HG03095 (cell line): ENCODE measurements around the gene ARHGAP44.

Experiments used
- ATAC-seq: cut with Tn5 transposase; IDR thresholded peaks from one replicate; pipeline ENCODE4 v1.9.1; 2021; ENCODE audit warnings: moderate library complexity; ENCODE audit not compliant: unreplicated experiment

Gene ARHGAP44

DNA sequence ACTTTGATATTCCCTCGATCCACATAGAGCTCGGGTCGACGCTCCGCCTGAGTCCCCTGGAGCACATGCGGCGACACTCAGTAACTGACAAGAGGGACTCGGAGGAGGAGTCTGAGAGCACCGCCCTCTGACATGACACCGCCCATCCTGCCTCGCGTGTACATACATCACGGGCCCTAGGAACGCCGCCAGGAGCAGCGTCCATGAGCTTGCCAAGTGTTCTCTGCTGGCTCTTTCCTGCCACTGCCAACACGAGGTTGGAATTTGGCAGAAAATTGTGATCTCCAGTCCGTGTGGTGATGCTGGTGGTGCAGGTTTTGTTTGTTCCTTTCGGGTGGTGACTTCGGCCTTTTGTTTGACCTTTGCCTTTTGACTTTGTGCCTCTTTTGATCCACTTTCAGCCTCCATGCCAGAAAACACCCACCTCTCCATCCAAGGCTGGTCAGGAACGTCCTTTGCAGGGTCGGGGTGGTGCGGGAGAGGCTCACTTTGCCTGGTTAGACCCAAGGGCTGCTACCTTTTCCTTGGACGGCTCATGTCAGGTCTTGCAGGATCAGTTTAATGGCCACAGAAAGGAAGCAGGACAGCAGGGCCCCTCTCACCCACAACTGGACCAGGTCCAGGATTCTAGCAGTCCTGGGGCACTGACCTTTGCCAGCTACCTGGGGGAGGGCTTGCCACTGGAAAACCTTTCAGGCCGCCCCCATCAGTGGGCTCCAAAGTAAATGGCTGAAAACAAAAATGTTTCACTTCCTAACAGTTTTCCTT is 200.9 kb downstream of the ARHGAP44 start:
- ATAC-seq, result no peak

DNA sequence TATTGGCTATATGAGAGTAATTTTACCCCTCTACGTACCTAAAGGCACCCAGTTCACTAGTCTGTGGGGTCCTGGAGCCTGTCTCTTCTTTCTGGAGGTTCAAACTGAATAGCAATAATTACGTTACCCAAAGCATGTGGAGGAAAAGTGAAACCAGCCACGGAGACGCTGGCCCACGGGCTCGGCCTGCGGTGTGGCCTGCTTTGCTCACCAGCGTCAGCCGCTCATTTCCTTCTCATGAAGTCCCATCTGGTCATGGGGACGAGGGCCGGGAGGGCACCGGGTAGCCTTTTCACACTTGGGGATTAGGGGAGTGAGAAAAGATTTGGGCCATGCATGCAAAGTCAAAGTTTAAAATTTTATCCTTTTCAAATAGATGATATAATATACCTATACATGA is 201.6 kb downstream of the ARHGAP44 start:
- no peak for ATAC-seq

GRCh38 chr17:12992676-12993075 is 203.4 kb downstream of the ARHGAP44 start:
- ATAC-seq, result no peak

- ATAC-seq, result no peak
Observed at GRCh38 chr17:12993631-12994030, 204.3 kb downstream of the ARHGAP44 start.

- no peak for ATAC-seq
Observed at GRCh38 chr17:12994341-12995074, 205.2 kb downstream of the ARHGAP44 start.

DNA sequence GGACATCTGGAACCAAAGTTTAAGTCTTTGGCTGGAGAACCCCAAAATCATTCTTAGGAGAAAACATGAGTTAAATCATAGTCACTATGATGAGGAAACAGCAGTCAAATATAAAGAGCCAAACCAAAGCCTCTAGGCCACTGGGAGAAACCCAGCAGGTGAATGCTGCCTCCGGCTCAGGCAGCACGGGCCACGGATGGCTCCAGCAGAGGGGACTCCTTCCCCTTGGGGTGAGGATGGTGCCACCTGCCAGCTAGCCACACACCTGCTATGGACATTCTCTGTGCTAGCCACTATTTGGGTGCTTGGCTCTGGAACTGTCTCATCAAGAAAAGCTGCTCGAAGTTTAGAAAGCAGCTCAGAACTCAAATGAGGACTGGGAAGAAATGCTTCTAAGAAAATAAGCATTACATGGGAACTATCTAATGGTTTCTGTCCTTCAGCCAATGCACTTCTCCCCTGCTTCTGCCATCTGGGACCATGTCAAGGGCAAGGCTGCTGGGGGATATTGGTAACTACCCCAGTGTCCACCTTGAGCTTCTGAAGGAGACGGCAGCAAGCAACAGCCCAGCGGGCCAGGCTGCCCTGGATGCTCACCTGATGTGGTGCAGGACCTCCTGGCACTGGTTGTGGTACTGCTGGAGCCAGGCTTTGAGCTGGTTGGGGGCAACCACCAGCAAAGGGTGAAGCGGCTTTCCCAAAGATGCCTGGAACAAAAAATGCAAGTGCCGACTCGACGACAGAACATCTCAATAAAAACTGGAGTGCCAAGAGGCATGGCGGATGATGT is 206.0 kb downstream of the ARHGAP44 start:
- no peak for ATAC-seq

GRCh38 chr17:12995896-12996295 is 206.6 kb downstream of the ARHGAP44 start:
- ATAC-seq, result no peak

GRCh38 chr17:12996357-12996756 is 207.1 kb downstream of the ARHGAP44 start:
- no peak for ATAC-seq

DNA sequence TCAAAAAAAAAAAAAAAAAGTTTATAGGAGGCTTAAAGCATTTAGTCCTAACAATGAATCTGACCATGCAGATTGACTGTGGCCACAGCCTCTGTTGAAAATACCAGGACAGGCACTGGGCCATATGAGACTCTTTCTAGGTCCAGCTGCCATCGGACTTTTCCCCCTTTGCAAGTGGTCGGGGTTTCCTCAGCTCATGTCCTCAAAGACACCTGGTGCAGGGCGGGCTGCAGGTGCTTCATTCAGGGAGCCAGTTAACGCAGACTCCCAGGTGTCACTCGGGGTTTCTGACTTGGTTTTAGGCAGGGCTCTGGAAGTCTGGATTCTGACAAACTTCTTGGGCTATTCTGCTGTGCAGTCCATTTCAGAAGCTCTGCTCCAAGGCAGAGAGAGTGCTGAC is 207.6 kb downstream of the ARHGAP44 start:
- ATAC-seq, result no peak

DNA sequence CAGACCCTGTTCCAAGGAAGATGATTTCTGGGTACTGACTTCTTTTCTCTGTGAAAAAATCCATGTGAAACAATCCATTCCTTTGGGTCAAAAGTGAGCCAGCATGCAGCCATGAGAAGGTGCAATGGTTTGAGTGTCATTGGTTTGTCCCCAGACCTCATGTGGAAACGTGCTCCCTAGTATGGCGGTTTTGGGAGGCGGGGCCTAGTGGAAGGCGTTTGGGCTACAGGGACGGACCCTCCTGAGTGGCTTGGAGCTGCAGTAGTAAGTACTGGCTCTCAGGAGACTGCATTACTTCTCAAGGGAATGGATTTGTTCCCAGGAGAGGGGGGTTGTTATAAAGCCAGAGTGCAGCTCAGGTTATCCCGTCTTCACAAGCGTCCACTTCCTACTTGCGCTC is 209.2 kb downstream of the ARHGAP44 start:
- no peak for ATAC-seq

DNA sequence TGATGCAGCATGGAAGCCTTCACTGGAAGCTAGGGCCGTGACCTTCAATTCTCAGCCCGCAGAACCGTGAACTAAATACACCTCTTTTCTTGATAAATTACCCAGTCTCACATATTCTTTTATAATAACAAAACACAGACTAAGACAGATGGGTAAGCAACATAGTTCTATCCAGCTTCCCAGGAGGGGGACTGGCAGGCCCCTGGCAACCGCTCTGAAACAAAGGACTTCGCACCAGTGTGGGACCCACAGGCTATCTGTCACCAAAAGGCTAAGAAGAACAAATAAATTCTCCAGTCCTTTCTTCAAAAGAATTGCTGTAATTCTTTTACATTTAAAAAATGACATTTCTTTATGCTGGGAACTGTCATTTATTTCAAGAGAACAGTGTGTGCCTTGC is 209.6 kb downstream of the ARHGAP44 start:
- no peak for ATAC-seq

DNA sequence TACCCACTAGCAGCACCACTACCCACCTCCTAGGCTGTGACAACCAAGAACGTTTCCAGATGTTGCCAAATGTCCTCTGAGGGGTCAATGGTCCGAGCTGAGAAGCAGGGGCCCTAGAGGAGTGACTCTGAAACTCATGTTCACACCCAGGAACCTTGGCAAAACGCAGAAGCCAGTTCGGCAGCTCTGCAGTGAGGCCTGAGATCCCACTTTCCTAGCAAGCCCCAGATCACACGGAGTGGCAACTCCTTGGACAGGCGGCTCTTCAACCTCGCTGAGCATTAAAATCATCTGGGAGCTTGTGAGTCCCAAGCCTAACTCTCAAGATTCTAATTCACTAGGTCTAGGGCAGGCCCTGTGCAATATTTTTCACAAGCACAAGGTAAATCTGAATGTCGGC is 211.3 kb downstream of the ARHGAP44 start:
- ATAC-seq, result no peak

- ATAC-seq, result no peak
Observed at GRCh38 chr17:13001991-13002615, 212.8 kb downstream of the ARHGAP44 start.

- no peak for ATAC-seq
Observed at GRCh38 chr17:13002761-13003453, 213.6 kb downstream of the ARHGAP44 start.

- ATAC-seq, result no peak
Observed at GRCh38 chr17:13003454-13003851, 214.2 kb downstream of the ARHGAP44 start.

GRCh38 chr17:13003927-13004326 is 214.6 kb downstream of the ARHGAP44 start:
- ATAC-seq, result no peak

DNA sequence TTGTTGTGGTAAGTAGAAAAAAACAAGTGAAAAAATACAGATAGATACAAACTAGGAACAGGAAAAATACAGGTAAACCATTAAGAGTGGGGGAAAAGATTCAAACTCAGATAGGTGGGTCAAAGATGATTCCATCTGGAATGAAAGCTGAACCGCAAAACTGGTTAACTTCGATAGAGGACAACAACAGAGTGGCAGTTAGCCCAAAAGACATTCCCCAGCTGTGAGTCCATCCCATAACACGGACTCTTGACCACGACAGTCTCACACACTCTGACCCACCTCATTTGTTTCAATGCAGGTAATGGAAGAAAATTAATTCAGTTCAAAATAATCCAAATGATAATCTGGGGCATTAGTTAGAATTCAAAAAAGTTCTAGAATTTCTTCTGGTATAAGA is 215.0 kb downstream of the ARHGAP44 start:
- no peak for ATAC-seq

- ATAC-seq, result no peak
Observed at GRCh38 chr17:13005530-13005929, 216.2 kb downstream of the ARHGAP44 start.

- no peak for ATAC-seq
Observed at GRCh38 chr17:13008461-13008860, 219.2 kb downstream of the ARHGAP44 start.

DNA sequence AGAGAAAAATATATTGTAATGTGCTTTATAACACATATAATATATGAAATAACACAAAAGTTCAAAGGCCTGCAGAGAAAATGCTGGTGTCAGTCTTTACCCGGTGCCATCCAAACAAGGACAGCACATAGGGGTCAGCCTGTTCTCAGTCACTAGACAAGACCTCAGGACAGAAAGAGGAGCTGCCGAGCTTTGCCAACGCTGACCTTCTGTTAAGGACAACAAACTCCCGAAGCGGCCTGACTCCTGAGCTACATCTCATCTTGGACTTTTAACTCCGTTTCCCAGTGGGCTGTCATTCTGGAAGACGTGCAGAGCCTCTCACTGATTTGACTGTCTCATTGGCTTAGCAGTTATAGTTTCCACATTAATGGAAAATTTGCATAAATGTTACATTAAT is 221.7 kb downstream of the ARHGAP44 start:
- no peak for ATAC-seq

- no peak for ATAC-seq
Observed at GRCh38 chr17:13014801-13015200, 225.5 kb downstream of the ARHGAP44 start.
